ENCODE measurements around the gene ANKS1B.

Gene ANKS1B

DNA sequence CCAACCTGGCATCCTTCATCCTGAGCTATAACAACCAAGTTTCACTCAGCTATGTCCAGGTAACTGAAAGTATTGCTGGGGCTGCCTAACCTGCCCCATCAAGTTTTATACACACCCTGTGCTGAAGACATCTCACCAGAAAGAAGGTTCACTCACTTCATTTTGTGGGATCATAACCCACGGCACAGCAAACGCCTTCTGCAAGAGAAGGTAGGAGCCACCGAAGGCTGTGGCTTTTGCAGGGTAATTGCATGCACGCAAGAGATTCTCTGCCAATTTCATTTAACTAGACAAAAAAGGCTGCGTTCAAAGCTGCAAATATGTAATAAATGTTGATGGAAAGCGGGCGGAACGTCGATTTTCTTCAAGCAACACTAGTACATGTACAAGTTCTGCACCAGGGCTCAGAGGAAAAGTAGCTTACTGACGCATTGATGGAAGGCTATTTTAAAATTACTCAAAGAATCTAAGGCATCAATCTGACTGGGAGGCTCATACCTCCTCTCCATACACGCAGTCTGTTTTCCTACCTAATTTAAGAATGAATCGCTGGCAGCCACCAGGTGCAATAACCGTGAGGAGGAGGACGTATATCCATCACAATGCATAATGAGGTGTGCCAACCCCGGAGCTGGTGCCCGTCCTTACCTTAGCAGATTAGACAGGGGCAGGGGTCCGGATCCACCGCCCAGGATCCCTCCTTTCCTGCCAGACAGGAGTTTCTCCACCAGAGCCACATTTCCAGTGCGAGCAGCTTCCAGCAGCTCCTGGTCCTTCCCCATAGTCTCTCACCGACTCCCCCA lies 1.1 kb downstream of the ANKS1B start:
- TF ChIP-seq JUND (IDR thresholded peaks at IDR 0.05; ENCODE audit: low read depth): no peak
- DNase-seq (ENCODE audit: low read depth in 1 of 2, low spot score in 1 of 2): peak; percentile 42 to 60
- in situ Hi-C loops (cut with HindIII; ENCODE audit: low pct_unique_long_range_greater_than_20kb, low sequenced_read_pairs): no loop called here

DNA sequence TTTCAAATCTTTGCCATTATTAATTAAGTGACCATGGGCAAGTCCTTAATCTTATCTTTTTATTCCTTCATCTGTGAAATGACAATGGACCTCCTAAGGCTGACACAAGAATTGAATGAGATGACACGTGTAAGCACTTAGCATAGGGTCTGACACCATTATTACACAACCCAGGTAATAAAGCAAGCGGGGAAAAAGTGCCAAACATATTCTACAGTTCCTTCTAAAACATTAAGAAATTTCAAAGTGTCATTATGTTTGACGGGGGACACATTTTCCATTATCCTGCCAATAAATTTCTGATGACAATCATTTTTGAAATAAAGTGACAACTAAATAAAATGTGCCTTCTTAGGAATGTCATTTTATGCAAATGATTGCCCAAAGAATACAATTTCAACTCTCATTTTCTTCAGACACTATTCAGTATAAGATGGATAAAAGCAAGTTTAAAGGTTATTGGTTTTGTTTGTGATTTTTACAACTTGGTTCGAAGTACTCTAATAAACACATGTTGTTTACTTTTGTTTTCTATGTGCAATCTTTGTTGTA lies 3.0 kb downstream of the ANKS1B start:
- no peak for TF ChIP-seq JUND (IDR thresholded peaks at IDR 0.05; ENCODE audit: low read depth)
- in situ Hi-C loops (cut with HindIII; ENCODE audit: low pct_unique_long_range_greater_than_20kb, low sequenced_read_pairs): no loop called here

DNA sequence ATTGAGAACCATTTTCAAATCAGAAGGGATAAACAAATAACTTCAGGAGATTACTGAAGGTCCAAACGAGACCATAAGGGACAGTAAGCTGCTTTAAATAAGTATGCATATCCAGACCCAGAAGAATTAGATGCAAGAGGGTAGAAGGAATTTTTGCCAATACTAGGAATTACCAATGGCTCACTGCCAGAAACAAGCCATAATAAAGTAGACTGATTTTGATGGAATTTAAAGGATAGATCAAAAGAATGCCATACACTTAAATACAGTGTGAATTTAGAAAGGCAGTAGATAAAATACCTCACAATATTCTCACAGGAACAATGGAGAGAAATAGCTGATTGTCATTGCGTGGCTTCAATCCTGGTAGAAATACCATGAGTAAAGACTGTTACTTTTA lies 5.3 kb downstream of the ANKS1B start:
- DNase-seq (ENCODE audit: low read depth in 1 of 2, low spot score in 1 of 2): no peak
- in situ Hi-C loops (cut with HindIII; ENCODE audit: low pct_unique_long_range_greater_than_20kb, low sequenced_read_pairs): no loop called here
- no peak for TF ChIP-seq JUND (IDR thresholded peaks at IDR 0.05; ENCODE audit: low read depth)

More for the DNA sequence above, 3.0 kb downstream of the ANKS1B start:
- DNase-seq (ENCODE audit: low read depth in 1 of 2, low spot score in 1 of 2): no peak

DNA sequence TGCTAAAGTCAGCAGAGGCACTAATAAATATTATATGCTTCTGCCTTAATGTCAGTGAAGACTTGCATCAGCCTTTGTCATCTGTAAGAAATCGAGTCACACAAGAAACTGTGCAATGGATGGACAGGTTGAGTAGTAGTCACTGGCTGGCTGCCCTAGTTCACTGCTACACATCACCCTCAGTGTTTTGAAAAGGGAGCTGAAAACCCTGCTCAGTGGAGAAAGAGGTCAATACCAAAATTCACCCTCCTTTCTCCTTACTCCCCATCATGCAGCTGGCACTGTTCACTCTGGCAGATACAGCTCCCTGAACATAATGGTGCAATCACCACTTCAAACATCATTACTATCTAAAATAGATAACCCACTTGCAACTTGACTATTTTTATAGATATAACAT lies 6.6 kb downstream of the ANKS1B start:
- DNase-seq (ENCODE audit: low read depth in 1 of 2, low spot score in 1 of 2): no peak
- in situ Hi-C loops (cut with HindIII; ENCODE audit: low pct_unique_long_range_greater_than_20kb, low sequenced_read_pairs): no loop called here
- no peak for TF ChIP-seq JUND (IDR thresholded peaks at IDR 0.05; ENCODE audit: low read depth)

DNA sequence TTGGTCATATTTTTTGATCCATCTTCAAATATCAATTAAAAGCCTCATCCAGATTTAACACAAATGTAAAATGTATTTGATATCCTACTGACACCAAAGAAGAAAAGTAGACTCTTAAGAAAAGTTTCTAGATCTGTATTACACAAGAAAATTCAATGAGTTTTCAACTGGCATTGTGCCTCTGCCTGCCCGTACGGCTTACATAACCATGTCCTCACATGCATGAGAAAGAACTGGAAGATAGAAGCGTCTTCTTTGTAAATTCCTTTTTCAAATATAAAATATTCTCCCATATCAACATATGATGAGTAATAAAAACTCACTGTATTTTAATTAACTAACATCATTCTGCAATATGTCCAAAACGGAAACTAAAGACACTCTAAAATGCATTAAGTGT lies 7.2 kb downstream of the ANKS1B start:
- in situ Hi-C loops (cut with HindIII; ENCODE audit: low pct_unique_long_range_greater_than_20kb, low sequenced_read_pairs): no loop called here
- DNase-seq (ENCODE audit: low read depth in 1 of 2, low spot score in 1 of 2): no peak
- TF ChIP-seq JUND (IDR thresholded peaks at IDR 0.05; ENCODE audit: low read depth): no peak

DNA sequence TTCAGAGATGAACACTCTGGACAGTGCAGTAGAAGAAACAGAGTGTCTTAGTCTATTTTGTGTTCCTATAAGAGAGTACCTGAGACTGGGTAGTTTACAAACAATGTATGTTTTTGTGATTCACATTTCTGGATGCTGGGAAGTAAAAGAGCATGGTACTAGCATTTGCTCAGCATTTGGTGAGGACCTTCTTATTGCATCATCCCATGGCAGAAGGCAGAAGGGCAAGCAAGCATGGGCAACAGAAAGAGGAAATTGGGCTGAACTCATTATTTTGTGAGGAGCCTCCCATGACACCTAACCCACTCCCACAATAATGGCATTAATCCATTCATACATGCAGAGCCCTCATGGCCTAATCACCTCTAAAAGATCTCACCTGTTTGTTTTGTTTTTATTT lies 8.0 kb downstream of the ANKS1B start:
- no peak for DNase-seq (ENCODE audit: low read depth in 1 of 2, low spot score in 1 of 2)
- in situ Hi-C loops (cut with HindIII; ENCODE audit: low pct_unique_long_range_greater_than_20kb, low sequenced_read_pairs): no loop called here
- TF ChIP-seq JUND (IDR thresholded peaks at IDR 0.05; ENCODE audit: low read depth): no peak

DNA sequence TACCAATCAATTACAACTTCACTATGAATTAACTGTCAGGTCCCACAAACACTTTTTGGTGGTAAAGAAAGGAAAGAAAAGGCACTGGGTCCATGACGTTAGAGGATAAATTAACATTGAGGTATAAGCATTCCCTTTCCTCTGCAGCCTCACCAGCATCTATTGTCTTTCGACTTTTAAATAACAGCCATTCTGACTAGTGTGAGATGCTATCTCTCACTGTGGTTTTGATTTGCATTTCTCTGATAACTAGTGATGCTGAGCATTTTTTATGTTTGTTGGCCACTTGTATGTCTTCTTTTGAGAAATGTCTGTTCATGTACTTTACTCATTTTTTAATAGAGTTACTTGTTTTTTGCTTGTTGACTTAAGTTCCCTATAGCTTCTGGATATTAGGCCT lies 9.4 kb downstream of the ANKS1B start:
- no peak for DNase-seq (ENCODE audit: low read depth in 1 of 2, low spot score in 1 of 2)
- in situ Hi-C loops (cut with HindIII; ENCODE audit: low pct_unique_long_range_greater_than_20kb, low sequenced_read_pairs): no loop called here
- TF ChIP-seq JUND (IDR thresholded peaks at IDR 0.05; ENCODE audit: low read depth): no peak

DNA sequence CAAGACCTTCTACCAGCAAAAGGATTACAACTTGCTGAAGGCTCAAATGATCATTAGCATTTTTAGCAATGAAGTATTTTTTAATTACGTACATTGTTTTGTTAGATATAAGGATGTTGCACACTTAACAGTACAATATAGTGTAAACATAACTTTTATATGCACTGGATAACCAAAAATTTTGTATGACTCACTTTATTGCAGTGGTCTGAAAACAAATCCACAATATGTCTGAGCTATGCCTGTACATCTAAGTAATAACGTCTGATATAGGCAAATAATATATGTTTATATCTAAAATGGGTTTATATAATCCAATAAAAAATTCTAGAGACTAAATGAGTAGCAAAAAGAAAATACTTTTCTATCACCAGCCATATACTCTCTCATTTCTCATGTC lies 10.6 kb downstream of the ANKS1B start:
- no peak for TF ChIP-seq JUND (IDR thresholded peaks at IDR 0.05; ENCODE audit: low read depth)
- no peak for DNase-seq (ENCODE audit: low read depth in 1 of 2, low spot score in 1 of 2)
- in situ Hi-C loops (cut with HindIII; ENCODE audit: low pct_unique_long_range_greater_than_20kb, low sequenced_read_pairs): no loop called here

DNA sequence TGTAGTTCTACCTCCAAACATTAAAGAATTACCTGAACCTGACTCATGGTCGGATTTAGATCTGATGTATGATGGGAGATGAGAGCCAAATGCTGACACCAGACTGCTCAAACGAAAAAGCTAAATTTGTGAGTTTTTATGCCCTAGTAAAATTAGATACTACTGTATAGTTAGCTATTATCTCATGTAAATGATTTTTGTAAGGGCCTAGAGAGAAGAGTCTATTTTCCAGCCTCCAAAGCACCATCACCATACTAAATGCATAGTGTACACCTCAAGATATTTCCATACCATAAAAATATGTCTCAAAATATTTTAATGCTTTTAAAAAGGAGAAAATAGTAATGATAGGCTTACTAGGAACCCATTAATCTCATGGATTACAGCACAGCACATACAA lies 18.3 kb downstream of the ANKS1B start:
- no peak for TF ChIP-seq JUND (IDR thresholded peaks at IDR 0.05; ENCODE audit: low read depth)
- in situ Hi-C loops (cut with HindIII; ENCODE audit: low pct_unique_long_range_greater_than_20kb, low sequenced_read_pairs): no loop called here
- DNase-seq (ENCODE audit: low read depth in 1 of 2, low spot score in 1 of 2): no peak

DNA sequence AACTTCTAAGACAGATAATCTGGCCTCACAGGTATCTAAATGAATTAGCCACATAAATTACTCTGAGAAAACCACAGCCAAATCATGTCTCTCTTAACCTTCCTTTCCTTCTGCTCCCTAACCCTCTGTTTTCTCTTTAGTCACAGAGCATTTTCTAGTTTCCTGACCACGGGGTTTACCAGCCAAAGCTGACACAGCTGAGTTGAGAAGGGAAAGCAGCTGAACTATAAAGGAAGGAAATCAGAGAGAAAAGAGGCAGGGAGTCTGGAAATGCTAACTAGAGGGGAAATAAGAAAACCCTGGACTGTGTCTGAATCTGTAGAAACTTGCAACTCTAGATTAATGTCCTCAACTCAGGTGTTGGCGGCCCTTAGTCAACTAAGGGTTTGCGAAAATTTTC lies 24.4 kb downstream of the ANKS1B start:
- in situ Hi-C loops (cut with HindIII; ENCODE audit: low pct_unique_long_range_greater_than_20kb, low sequenced_read_pairs): no loop called here
- DNase-seq (ENCODE audit: low read depth in 1 of 2, low spot score in 1 of 2): peak in 1 of 2 experiments; percentile 38
- TF ChIP-seq JUND (IDR thresholded peaks at IDR 0.05; ENCODE audit: low read depth): no peak

DNA sequence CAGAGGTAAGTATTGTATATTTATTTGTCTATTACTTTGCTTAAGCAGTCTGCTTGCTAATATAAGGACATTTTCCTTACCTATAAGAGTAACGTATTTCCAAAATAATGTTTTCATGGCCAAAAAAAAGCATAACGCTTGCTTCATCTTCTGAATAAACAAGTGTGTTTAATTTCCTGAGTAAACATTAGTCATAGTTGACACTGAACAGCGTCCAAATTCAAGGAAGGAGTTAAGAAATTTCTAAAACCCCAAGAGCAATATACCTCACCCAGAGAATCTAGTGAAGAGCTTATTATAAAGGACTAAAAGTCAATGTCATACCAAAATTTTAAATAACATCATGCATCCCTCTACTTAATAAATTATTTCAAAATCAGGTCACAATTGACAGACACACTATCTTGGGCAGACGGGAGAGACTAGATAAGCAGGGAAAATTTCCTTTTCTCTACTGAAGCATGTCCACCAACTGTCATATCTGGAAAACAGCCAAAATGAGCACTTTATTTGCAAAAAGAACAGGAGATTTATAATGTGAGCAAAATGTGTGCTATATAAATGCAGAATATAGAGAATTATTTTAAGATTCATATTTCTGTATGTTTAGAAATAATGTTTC lies 25.1 kb downstream of the ANKS1B start:
- TF ChIP-seq JUND (IDR thresholded peaks at IDR 0.05; ENCODE audit: low read depth): peak; percentile 93
- in situ Hi-C loops (cut with HindIII; ENCODE audit: low pct_unique_long_range_greater_than_20kb, low sequenced_read_pairs): no loop called here
- DNase-seq (ENCODE audit: low read depth in 1 of 2, low spot score in 1 of 2): peak; percentile 64 to 70

DNA sequence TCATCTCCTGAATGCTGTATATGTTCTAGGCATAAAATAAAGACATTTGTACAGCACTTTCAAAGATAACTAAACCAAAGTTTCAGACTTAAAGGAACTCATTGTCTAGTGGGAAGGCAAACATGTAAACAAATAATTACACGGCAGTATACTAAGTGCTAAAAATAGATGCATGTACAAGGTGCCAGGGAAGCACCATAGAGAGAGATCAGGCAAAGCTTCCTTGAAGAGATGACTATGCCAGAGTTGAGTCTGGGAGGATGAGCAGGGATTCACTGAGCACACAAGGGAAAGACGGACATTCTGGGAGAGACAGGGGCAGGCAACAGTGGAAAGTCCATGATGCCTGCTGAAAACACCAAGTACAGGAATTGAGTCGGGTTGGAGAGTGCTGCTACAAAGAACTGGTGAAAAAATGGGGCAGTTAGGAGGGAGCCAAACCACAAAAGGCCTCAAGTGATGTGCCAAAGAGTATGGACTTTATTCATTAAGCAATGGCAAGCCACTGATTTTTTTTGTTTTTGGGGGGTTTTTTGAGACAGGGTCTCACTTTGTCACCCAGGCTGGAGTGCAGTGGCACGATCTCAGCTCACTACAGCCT lies 26.8 kb downstream of the ANKS1B start:
- no peak for TF ChIP-seq JUND (IDR thresholded peaks at IDR 0.05; ENCODE audit: low read depth)
- no peak for DNase-seq (ENCODE audit: low read depth in 1 of 2, low spot score in 1 of 2)
- in situ Hi-C loops (cut with HindIII; ENCODE audit: low pct_unique_long_range_greater_than_20kb, low sequenced_read_pairs): no loop called here

DNA sequence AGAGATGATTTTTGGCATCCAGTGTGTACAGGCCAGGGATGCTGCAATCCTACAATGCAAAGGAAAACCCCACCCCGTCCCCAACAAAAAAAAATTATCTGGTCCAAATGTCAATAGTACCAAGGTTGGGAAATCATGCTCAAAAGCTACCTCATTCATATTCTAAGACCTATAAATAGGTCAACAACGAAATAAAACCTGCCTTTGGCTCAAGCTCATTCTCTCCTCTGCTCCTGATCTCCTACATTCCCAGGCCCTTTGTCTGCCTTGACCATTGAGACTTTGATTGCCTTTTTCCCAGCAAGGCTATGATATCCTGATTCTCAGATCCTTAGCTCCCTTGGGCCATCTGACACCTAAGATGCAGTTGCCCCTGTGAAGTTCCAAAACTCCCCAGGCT lies 30.0 kb downstream of the ANKS1B start:
- TF ChIP-seq JUND (IDR thresholded peaks at IDR 0.05; ENCODE audit: low read depth): no peak
- DNase-seq (ENCODE audit: low read depth in 1 of 2, low spot score in 1 of 2): no peak
- in situ Hi-C loops (cut with HindIII; ENCODE audit: low pct_unique_long_range_greater_than_20kb, low sequenced_read_pairs): no loop called here
